NCI-H1105 (cell line): ENCODE data around the gene ACAT2.
"Not testable (repeated sequence)": the region's sequence is repeated elsewhere in the genome, so short reads cannot be mapped to it uniquely, and the experiment has no call there.

ENCODE experiments used
- DNase-seq: peaks from one replicate; lab custom pipeline; 2025; lab: John Stamatoyannopoulos, UW

ACAT2 gene

GRCh38 chr6:159761873-159762680 is at the start of gene ACAT2:
ACAT2 (plus strand) TSS chr6:159762045; CDS start chr6:159762088, 43 bp downstream.
- DNase-seq = peak; percentile 98

DNA sequence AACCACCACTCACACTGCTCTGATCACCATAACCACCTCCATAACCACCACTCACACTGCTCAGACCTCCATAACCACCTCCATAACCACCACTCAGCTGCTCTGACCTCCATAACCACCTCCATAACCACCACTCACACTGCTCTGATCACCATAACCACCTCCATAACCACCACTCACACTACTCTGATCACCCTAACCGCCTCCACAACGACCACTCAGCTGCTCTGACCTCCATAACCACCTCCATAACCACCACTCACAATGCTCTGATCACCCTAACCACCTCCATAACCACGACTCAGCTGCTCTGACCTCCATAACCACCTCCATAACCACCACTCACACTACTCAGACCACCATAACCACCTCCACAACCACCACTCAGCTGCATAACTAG is 49.5 kb upstream of the ACAT2 start:
- not testable (repeated sequence) for DNase-seq

GRCh38 chr6:159713984-159714383 is 47.9 kb upstream of the ACAT2 start:
- no peak for DNase-seq

GRCh38 chr6:159714404-159714803 is 47.4 kb upstream of the ACAT2 start:
- DNase-seq = no peak

DNA sequence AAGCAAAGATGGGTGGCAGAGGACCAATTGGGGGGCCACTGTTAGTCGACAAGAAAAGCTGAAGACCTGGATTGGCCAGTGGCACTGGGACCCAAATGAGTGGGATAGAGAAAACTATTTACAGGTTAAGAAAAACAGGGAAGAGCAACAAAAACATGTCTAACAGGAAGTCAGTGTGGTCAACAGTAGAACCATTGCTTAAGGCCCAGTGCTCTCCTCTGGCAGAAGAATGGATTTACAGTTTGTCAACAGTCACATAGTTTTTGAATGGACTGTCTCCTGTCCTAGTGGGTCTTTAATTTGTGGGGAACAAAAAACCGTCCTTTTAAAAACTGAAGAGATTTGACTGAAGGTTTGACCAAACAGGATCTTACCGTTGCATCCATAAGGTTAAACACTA is 46.7 kb upstream of the ACAT2 start:
- no peak for DNase-seq

- DNase-seq = no peak
Measured at GRCh38 chr6:159715605-159716004, 46.2 kb upstream of the ACAT2 start.

DNA sequence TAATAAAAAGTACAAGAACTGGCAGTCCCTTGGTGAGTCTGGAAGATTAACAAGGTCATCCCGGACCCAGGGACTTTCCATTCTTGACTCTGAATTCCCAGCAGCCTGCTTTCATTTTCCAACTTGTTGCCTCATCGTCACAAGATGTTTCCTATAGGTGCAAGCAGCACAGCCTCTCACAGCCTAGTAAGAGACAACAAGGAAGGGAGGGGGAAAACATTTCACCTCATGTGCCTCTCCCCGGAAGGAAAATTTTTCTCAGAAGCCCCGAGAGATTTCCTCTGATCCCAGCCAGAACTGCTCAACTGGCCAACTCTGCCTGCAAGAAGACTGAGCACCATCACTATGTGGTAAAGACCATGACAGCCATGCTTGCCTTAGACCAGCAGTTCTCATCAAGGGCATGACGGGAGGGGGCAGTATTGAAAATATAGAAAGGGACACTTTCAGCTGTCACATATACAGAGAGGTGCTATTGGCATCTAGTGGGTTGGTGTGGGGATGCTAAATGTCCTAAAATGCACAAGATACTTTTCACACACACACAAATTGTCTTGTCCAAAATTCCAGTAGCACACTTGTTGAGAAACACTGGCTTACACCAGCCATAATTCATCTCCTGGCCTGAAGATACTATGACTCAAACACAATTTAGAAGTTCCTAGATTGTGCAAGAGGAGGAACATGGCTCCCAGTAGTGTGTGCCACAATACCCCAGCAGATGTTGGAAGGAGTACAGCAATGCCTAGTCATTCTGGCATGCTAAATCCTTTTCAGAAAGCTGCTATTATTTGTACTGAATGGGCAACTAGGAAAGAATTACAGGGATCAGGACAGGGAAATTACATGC is 45.4 kb upstream of the ACAT2 start:
- no peak for DNase-seq

- no peak for DNase-seq
Measured at GRCh38 chr6:159718634-159719033, 43.2 kb upstream of the ACAT2 start.

GRCh38 chr6:159719287-159719686 is 42.6 kb upstream of the ACAT2 start:
- no peak for DNase-seq

- DNase-seq = peak; percentile 56
Measured at GRCh38 chr6:159720708-159721107, 41.1 kb upstream of the ACAT2 start.

GRCh38 chr6:159721981-159722380 is 39.9 kb upstream of the ACAT2 start:
- DNase-seq = not testable (repeated sequence)

- DNase-seq = no peak
Measured at GRCh38 chr6:159722655-159723054, 39.2 kb upstream of the ACAT2 start.

- no peak for DNase-seq
Measured at GRCh38 chr6:159723259-159723658, 38.6 kb upstream of the ACAT2 start.

DNA sequence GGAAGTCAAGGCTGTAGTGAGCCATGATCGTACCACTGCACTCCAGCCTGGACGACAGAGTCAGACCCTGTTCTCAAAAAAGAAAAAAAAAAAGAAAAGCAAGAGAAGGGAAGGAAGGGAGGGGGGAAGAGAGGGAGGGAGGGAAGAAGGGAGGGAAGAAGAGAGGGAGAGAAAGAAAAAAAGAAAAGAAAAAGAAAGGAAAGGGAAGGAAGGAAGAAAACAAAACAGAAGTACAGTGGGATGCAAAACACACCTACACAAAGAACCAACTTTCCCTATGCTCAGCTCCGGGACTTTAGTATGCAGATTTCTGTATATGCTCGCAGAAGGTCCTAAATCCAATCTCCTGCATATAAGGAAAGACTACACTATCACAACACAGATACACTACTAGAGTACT is 37.1 kb upstream of the ACAT2 start:
- no peak for DNase-seq

DNA sequence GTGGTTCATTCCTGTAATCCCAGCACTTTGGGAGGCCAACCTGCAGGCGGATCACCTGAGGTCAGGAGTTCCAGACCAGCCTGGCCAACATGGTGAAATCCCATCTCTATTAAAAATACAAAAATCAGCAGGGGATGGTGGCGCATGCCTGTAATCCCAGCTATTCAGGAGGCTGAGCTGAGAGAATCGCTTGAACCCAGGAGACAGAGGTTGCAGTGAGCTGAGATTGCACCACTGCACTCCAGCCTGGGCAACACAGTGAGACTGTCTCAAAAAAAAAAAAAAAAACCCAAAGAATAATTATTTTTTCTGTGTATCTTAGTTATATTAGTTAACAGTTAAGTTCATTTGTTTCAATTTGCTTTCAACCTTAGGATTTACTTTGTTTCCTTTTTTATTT is 36.6 kb upstream of the ACAT2 start:
- DNase-seq = not testable (repeated sequence)

GRCh38 chr6:159726255-159726917 is 35.5 kb upstream of the ACAT2 start:
- peak; percentile 84 for DNase-seq

DNA sequence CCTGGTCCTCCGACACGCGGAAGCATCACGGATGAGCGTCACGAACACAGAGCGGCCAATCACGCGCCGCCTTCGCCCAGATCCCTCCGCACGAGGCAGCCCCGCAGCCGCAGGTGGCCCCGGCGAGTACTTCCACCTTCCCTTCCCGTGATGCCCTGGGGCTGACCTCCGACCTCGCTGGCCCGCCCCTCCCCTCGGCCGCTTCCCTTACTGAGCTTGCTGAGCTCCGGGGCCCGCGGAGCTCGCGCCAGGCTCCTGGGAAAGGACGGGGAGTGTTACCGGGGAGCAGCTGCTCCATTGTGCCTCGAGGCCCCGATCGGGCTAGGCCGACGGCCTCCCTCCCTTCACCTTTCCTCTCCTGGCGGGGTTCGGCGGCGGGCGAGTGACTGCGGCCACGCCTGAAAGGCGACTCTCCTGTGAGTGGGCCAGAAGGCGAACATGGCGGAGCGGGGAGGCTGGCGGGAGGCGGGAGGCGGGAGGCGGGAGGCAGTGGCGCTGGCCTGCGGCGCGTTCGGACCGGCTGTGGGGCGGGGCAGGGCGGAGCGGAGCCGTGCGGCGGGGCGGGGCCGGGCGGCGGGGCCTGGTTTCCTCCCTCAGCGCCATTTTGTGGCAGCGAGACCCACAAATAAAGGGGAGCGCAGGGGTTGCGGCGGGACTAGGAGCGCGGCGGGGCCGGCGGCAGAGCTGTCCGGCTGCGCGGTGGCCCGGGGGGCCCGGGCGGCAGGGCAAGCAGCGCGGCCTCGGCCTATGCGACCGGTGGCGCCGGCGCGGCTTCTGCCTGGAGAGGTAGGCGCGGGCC is 34.7 kb upstream of the ACAT2 start, which contains the start of gene WTAP:
WTAP (plus strand) TSS at position 589 of the 799 bp plus-strand sequence. CDS start 8,760 bp downstream, outside the sequence.
- peak; percentile 99 for DNase-seq

GRCh38 chr6:159727717-159728445 is 34.0 kb upstream of the ACAT2 start:
- DNase-seq = peak; percentile 62

DNA sequence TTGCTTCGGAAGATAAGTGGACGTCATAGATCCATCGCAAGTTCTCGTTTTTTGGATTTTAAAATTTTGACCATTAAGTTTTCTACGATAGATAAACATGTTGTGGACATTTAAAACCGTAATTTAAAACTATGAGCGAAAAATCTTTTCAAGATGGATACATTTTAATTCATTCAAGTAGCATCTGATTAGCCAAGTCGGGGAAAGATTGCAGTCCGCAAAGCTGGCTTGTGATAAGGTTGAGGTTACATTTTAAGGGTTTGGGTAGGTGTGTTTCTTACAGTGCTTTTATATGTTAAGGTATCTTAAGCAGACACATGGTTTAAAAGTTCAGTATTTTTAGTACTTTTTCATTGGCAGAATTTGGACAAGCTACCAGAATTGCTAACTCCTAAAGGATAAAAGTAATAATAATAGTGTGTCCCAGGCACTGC is 33.3 kb upstream of the ACAT2 start:
- no peak for DNase-seq

DNA sequence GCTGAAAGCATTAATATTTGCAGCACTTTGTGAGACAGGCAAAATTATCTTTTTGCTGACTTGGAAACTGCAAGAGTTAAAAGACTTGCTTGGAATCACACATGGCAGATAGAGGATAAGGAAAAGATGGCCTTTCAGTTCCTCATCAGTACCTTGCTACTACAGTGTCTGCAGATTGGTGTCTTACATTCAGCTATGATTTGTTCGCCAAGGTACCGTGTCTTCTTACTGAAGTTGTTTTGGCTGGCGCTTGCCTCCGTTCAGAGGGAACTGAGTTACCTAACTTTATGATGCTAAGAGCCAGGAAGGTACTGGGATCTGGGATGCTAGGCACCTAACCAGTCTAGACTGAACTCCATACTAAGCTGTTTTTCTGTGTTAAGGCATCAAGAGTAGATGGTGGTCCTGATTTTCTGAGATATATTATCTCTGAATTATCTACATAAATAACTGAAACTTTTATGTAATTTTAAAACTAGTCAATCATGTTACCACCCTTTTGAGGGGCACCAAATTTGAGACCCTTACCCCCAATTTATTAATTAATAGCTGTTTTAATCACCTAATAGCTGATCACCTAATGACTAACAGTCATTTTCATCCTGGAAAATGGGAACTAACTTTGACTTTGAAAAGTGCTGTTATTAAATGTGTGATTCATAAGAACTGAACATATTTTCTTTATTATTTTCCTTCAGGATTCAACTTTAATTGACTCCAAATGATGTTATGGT is 32.1 kb upstream of the ACAT2 start:
- DNase-seq = no peak
